GM12878 (cell line): ENCODE measurements around the gene GNB2. TPM values are rescaled to one million over a fixed set of nuclear protein-coding genes. Genes with fewer than 3 reads are reported as not detected.

Source experiments
- ATAC-seq: fragments of 200-7000 bp; cut with Tn5 transposase; 3 replicates; pipeline ENCODE4 v1.9.1; 2020; ENCODE audit warnings: mild to moderate bottlenecking, moderate library complexity
- BruUV-seq: library from RNA; stranded (reverse); fragments of 400-500 nt; replicated peaks from 2 replicates; lab custom pipeline; 2021; lab: Mats Ljungman, UMichigan
- CTCF ChIA-PET: fragments of 300-600 bp; sonication (Branson Sonifier 250); formaldehyde crosslinking; extraction: SDS; loops from one replicate; lab custom pipeline; 2021; ENCODE audit warnings: inconsistent platforms; lab: Yijun Ruan, JAX
- POLR2A ChIA-PET: fragments of 350-600 bp; formaldehyde crosslinking; extraction: SDS; loops from one replicate; lab custom pipeline; 2021; ENCODE audit warnings: inconsistent platforms; lab: Charles Lee
- RAD21 ChIA-PET: fragments of 300-600 bp; sonication (Branson Sonifier 250); formaldehyde crosslinking; loops from one replicate; lab custom pipeline; 2023; ENCODE audit warnings: antibody characterized with exemption; ENCODE audit not compliant: unreplicated experiment; lab: Charles Lee
- SMC1A ChIA-PET: fragments of 300-600 bp; sonication (Branson Sonifier 250); formaldehyde crosslinking; loops from one replicate; lab custom pipeline; 2023; ENCODE audit not compliant: unreplicated experiment, uncharacterized antibody; lab: Charles Lee
- DNase-seq: peaks from one replicate; pipeline ENCODE4 v3.0.0-alpha.2; 2011; ENCODE audit warnings: low read depth, low spot score
- FAIRE-seq: peaks from 3 replicates; lab custom pipeline; 2011; peaks lifted over from hg19 to GRCh38; lab: Jason Lieb, UNC
- H2AFZ ChIP-seq: 2 replicates; pipeline ENCODE4 v1.6.0; 2011; ENCODE audit warnings: low read depth, low read length, control low read depth; ENCODE audit not compliant: control insufficient read depth
- H3K27ac ChIP-seq: 2 replicates; pipeline ENCODE4 v1.5.1; 2011; ENCODE audit warnings: control low read depth; ENCODE audit not compliant: control insufficient read depth, insufficient read depth
- H3K27me3 ChIP-seq, 2 experiments: replicated peaks in 1 of 2; 2 replicates each; pipeline versions ENCODE4 v1.6.0 to v1.6.1; 2011; ENCODE audit warnings: low read length in 1 of 2; ENCODE audit not compliant: control insufficient read depth in 2 of 2, insufficient read depth in 2 of 2
- H3K36me3 ChIP-seq, 2 experiments: 2 replicates each; pipeline ENCODE4 v1.5.1; 2011; ENCODE audit warnings: low read length in 1 of 2; ENCODE audit not compliant: control insufficient read depth in 2 of 2, insufficient read depth in 2 of 2
- H3K4me1 ChIP-seq: 2 replicates; pipeline ENCODE4 v1.6.1; 2011; ENCODE audit warnings: mild to moderate bottlenecking, low read length, moderate library complexity, mixed read lengths; ENCODE audit not compliant: control insufficient read depth, insufficient read depth
- H3K4me2 ChIP-seq: 2 replicates; pipeline ENCODE4 v1.6.0; 2011; ENCODE audit warnings: control low read depth; ENCODE audit not compliant: control insufficient read depth, insufficient read depth
- H3K4me3 ChIP-seq: fragments of 200-600 bp; sonication (generic); 2 replicates; pipeline ENCODE4 v1.5.1; 2016
- H3K79me2 ChIP-seq: 2 replicates; pipeline ENCODE4 v1.6.0; 2011; ENCODE audit warnings: low read length; ENCODE audit not compliant: control insufficient read depth, insufficient read depth
- H3K9ac ChIP-seq: 2 replicates; pipeline ENCODE4 v1.8.0; 2011; ENCODE audit warnings: low read length, control low read depth, mixed read lengths; ENCODE audit not compliant: control insufficient read depth, insufficient read depth
- H3K9me3 ChIP-seq: replicated peaks from 3 replicates; pipeline ENCODE4 v1.5.1; 2011; ENCODE audit warnings: mild to moderate bottlenecking, low read length; ENCODE audit not compliant: control insufficient read depth, insufficient read depth
- H4K20me1 ChIP-seq: 2 replicates; pipeline ENCODE4 v1.6.0; 2011; ENCODE audit not compliant: control insufficient read depth, insufficient read depth
- CBFB ChIP-seq: IDR thresholded peaks from 2 replicates; pipeline ENCODE4 v1.6.1; 2016; ENCODE audit warnings: antibody characterized with exemption, low read depth
- FOXM1 ChIP-seq: IDR thresholded peaks from 2 replicates; pipeline ENCODE4 v1.6.1; 2012; ENCODE audit warnings: low read depth, mild to moderate bottlenecking, inconsistent platforms, low read length, moderate library complexity
- IKZF2 ChIP-seq, 2 experiments: fragments of 450-650 bp; IDR thresholded peaks; 2 replicates each; pipeline ENCODE4 v1.6.1; 2017; ENCODE audit warnings: mild to moderate bottlenecking in 2 of 2, moderate library complexity in 2 of 2
- POLR2A ChIP-seq: IDR thresholded peaks from 2 replicates; pipeline ENCODE4 v1.6.1; 2011; ENCODE audit warnings: low read depth, mild to moderate bottlenecking, low read length
- WGBS: methylation state at CpG from one replicate; pipeline ENCODE4 v1.1.6; 2016; ENCODE audit warnings: low lambda C conversion rate; ENCODE audit not compliant: insufficient replicate concordance, insufficient coverage; ENCODE audit errors: missing lambda C conversion rate; 5-methylcytosine and 5-hydroxymethylcytosine counted together
- in situ Hi-C: fragments of 300-500 bp; cut with MboI; formaldehyde crosslinking; loops from 9 replicates; pipeline ENCODE4 v1.14.3; 2018; ENCODE audit warnings: mixed read lengths
- intact Hi-C: fragments of 100-400 bp; cut with micrococcal nuclease; formaldehyde crosslinking; loops from one replicate; pipeline ENCODE4 v1.14.2; 2022; ENCODE audit not compliant: unreplicated experiment
- polyA plus RNA-seq, 11 experiments: library from polyadenylated mRNA; depleted of rRNA in 4 of 11; unstranded in 6 of 11; stranded (reverse) in 5 of 11; fragments of >200 nt; fragmentation: Nextera tagmentation in 4 of 11; fragmentation: Illumina TruSeq in 1 of 11; extraction: Ambion mirVana in 4 of 11; extraction: Trizol in 1 of 11; gene quantifications; 1 replicate in 1 of 11; 2 replicates in 10 of 11; pipeline versions ENCODE4 v1.2.1 to v1.2.3, GENCODE V29; 2011 to 2016; ENCODE audit warnings: inconsistent platforms in 2 of 11, missing spikeins in 2 of 11, low read depth in 1 of 11
- total RNA-seq, 4 experiments: library from RNA; depleted of rRNA in 3 of 4; stranded (reverse); fragments of >200 nt in 3 of 4; fragmentation: Illumina TruSeq in 1 of 4; extraction: Trizol in 1 of 4; gene quantifications; 2 replicates each; pipeline versions ENCODE4 v1.2.1 to v1.2.3, GENCODE V29; 2013 to 2021
- TF ChIP-seq, protein P1 (sequence below): IDR thresholded peaks from 2 replicates; pipeline ENCODE4 v1.6.1; 2012; ENCODE audit warnings: improper control_type of control experiment, low read depth, low read length; ENCODE audit not compliant: insufficient replicate concordance
- TF ChIP-seq, protein P2 (sequence below): fragments of 450-650 bp; IDR thresholded peaks from 2 replicates; pipeline ENCODE4 v1.6.1; 2016; ENCODE audit warnings: mild to moderate bottlenecking

Gene GNB2
- total and polyA plus RNA-seq, 10 of the 15 experiments (the other 5 are each of a cell fraction or from before 2014, with no cell fraction given): 0.35 to 175 (median 59.7) TPM

DNA sequence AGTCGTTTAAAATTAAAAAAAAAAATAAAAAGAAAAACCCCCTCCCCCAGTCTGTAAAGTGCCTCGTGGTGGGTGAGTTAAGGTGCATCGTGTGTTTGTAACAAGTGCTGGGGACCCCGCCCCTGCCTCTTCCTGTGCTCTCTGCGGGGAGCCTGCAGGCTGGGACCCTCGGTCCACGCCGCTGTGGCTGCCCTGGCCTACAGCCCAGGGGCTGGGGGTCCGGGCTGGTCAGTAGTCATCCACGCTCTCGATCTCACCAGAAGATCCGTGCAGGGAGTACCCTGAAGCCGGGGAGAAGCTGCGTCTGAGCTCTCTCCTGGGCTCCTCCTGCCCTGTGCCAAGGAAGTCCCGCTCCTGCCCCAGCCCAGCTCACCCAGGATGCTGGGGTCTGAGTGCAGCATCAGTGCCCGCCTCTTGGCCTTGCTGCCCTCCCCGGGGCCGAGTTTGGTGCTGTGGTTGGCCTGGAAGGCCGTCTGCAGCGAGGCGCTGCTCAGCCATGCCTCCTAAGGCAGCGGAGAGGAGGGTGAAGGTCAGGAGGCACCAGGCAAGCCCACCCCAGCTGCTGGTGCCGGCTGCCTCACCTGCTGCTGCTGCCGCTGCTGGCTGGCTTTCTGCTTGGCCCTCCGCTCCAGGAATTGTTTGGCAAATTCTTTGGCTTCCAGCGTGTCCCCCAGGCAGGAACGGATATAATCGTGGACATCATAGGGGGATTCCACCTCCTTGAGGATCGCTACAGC is 8.1 kb downstream of the GNB2 start:
- ATAC-seq: no peak
- ChIA-PET CTCF (interaction anchor here (0.6 to 6.3 kb wide), 4 partner anchors 9 to 69 kb away, joined by 3 to 57 read pairs (median 5); partner anchors contain the start of genes MOSPD3 and POP7), SMC1A (no interaction called here), RAD21 (no interaction called here), POLR2A (interaction anchor here (0.5 kb wide), 1 partner anchor 22 kb away, joined by 3 read pairs; no protein-coding TSS in a partner anchor)
- H3K9me3 ChIP-seq: no peaks in the 10 kb centered on the region
- no peak overlapping the region for H3K27ac ChIP-seq
- H3K79me2 ChIP-seq: no peaks in the 10 kb centered on the region
- peaks cover 4 to 59% of the 10 kb centered on the region in 2 experiments; a peak in 3 of 4 replicates for H3K36me3 ChIP-seq
- BruUV-seq: no TSS peak
- 77% methylated on average over 29 of the region's 29 CpGs for WGBS
- FAIRE-seq: no peak
- no peak overlapping the region for H3K4me3 ChIP-seq
- H3K9ac ChIP-seq: no peak overlapping the region
- no peaks in the 10 kb centered on the region for H4K20me1 ChIP-seq
- no peaks in the 10 kb centered on the region for H3K27me3 ChIP-seq
- no peaks in the 10 kb centered on the region for H3K4me1 ChIP-seq
- TF ChIP-seq POLR2A (peak; percentile 67; the same call in 1 of the 2 replicates), FOXM1 (no peak), IKZF2 (IDR thresholded peaks at IDR 0.05) (no peak), CBFB (no peak)
- TF ChIP-seq, protein P1, sequence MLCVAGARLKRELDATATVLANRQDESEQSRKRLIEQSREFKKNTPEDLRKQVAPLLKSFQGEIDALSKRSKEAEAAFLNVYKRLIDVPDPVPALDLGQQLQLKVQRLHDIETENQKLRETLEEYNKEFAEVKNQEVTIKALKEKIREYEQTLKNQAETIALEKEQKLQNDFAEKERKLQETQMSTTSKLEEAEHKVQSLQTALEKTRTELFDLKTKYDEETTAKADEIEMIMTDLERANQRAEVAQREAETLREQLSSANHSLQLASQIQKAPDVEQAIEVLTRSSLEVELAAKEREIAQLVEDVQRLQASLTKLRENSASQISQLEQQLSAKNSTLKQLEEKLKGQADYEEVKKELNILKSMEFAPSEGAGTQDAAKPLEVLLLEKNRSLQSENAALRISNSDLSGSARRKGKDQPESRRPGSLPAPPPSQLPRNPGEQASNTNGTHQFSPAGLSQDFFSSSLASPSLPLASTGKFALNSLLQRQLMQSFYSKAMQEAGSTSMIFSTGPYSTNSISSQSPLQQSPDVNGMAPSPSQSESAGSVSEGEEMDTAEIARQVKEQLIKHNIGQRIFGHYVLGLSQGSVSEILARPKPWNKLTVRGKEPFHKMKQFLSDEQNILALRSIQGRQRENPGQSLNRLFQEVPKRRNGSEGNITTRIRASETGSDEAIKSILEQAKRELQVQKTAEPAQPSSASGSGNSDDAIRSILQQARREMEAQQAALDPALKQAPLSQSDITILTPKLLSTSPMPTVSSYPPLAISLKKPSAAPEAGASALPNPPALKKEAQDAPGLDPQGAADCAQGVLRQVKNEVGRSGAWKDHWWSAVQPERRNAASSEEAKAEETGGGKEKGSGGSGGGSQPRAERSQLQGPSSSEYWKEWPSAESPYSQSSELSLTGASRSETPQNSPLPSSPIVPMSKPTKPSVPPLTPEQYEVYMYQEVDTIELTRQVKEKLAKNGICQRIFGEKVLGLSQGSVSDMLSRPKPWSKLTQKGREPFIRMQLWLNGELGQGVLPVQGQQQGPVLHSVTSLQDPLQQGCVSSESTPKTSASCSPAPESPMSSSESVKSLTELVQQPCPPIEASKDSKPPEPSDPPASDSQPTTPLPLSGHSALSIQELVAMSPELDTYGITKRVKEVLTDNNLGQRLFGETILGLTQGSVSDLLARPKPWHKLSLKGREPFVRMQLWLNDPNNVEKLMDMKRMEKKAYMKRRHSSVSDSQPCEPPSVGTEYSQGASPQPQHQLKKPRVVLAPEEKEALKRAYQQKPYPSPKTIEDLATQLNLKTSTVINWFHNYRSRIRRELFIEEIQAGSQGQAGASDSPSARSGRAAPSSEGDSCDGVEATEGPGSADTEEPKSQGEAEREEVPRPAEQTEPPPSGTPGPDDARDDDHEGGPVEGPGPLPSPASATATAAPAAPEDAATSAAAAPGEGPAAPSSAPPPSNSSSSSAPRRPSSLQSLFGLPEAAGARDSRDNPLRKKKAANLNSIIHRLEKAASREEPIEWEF: no peak
- TF ChIP-seq, protein P2, sequence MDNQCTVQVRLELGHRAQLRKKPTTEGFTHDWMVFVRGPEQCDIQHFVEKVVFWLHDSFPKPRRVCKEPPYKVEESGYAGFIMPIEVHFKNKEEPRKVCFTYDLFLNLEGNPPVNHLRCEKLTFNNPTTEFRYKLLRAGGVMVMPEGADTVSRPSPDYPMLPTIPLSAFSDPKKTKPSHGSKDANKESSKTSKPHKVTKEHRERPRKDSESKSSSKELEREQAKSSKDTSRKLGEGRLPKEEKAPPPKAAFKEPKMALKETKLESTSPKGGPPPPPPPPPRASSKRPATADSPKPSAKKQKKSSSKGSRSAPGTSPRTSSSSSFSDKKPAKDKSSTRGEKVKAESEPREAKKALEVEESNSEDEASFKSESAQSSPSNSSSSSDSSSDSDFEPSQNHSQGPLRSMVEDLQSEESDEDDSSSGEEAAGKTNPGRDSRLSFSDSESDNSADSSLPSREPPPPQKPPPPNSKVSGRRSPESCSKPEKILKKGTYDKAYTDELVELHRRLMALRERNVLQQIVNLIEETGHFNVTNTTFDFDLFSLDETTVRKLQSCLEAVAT: no peak
- no peak for DNase-seq
- no peak overlapping the region for H3K4me2 ChIP-seq
- intact Hi-C loops: no loop called here
- H2AFZ ChIP-seq: no peak overlapping the region
- in situ Hi-C loops: loop anchor here (25.0 kb wide), 1 partner anchor 219 kb away; the partner anchor contains the start of gene SPACDR
